22Rv1 (cell line): ENCODE results near the gene PROCA1.

Source experiments
- ZFX ChIP-seq: fragments of 450-650 bp; IDR thresholded peaks from 2 replicates; pipeline ENCODE4 v1.6.1; 2017; ENCODE audit warnings: antibody characterized with exemption, borderline replicate concordance
- TF ChIP-seq, protein P1 (sequence below): fragments of 450-650 bp; IDR thresholded peaks from 2 replicates; pipeline ENCODE4 v1.5.1; 2017; ENCODE audit warnings: mild to moderate bottlenecking

GRCh38 chr17:28706471-28707338 lies 5.0 kb downstream of the PROCA1 start:
- TF ChIP-seq, protein P1, sequence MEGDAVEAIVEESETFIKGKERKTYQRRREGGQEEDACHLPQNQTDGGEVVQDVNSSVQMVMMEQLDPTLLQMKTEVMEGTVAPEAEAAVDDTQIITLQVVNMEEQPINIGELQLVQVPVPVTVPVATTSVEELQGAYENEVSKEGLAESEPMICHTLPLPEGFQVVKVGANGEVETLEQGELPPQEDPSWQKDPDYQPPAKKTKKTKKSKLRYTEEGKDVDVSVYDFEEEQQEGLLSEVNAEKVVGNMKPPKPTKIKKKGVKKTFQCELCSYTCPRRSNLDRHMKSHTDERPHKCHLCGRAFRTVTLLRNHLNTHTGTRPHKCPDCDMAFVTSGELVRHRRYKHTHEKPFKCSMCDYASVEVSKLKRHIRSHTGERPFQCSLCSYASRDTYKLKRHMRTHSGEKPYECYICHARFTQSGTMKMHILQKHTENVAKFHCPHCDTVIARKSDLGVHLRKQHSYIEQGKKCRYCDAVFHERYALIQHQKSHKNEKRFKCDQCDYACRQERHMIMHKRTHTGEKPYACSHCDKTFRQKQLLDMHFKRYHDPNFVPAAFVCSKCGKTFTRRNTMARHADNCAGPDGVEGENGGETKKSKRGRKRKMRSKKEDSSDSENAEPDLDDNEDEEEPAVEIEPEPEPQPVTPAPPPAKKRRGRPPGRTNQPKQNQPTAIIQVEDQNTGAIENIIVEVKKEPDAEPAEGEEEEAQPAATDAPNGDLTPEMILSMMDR: no peak
- TF ChIP-seq ZFX: no peak
